IMR-90 (cell line): Measurements from ENCODE around the gene CUX1. TPM values are rescaled to one million over a fixed set of nuclear protein-coding genes. Genes with fewer than 3 reads are reported as not detected.
"Not testable (repeated sequence)": the region's sequence is repeated elsewhere in the genome, so short reads cannot be mapped to it uniquely, and the experiment has no call there.

Experiments used
- ATAC-seq: fragments of 200-7000 bp; cut with Tn5 transposase; 2 replicates; pipeline ENCODE4 v1.9.1; 2020; ENCODE audit warnings: low read depth, mild to moderate bottlenecking, moderate library complexity
- BruUV-seq: library from RNA; stranded (reverse); fragments of 400-500 nt; replicated peaks from 2 replicates; lab custom pipeline; 2021; lab: Mats Ljungman, UMichigan
- CTCF ChIA-PET: fragments of 300-600 bp; formaldehyde crosslinking; extraction: SDS; loops from one replicate; lab custom pipeline; 2021; ENCODE audit warnings: antibody characterized with exemption; lab: Yijun Ruan, JAX
- POLR2A ChIA-PET: fragments of 300-600 bp; sonication (Branson Sonifier 250); formaldehyde crosslinking; loops from one replicate; lab custom pipeline; 2022; ENCODE audit warnings: antibody characterized with exemption; ENCODE audit not compliant: unreplicated experiment; lab: Charles Lee
- DNase-seq: peaks from one replicate; pipeline ENCODE4 v3.0.0; 2013
- H2AFZ ChIP-seq: replicated peaks from 2 replicates; pipeline ENCODE3; 2013; ENCODE audit warnings: low read length, mild to moderate bottlenecking; ENCODE audit not compliant: poor library complexity
- H2AK5ac ChIP-seq: 2 replicates; pipeline ENCODE4 v1.6.1; 2013; ENCODE audit warnings: low read depth, low read length, inconsistent platforms
- H2AK9ac ChIP-seq: replicated peaks from 2 replicates; pipeline ENCODE3; 2013; ENCODE audit warnings: mild to moderate bottlenecking, low read depth, low read length, moderate library complexity; ENCODE audit not compliant: poor library complexity
- H2BK120ac ChIP-seq: 2 replicates; pipeline ENCODE4 v1.6.1; 2013; ENCODE audit warnings: low read depth, low read length, inconsistent platforms
- H2BK15ac ChIP-seq: 3 replicates; pipeline ENCODE4 v1.6.1; 2013; ENCODE audit warnings: low read depth, low read length, inconsistent platforms
- H2BK20ac ChIP-seq: 2 replicates; pipeline ENCODE4 v1.6.1; 2013; ENCODE audit warnings: low read depth, mild to moderate bottlenecking, inconsistent platforms, low read length, moderate library complexity
- H2BK5ac ChIP-seq: 2 replicates; pipeline ENCODE4 v1.6.1; 2013; ENCODE audit warnings: mild to moderate bottlenecking, low read depth, low read length, inconsistent platforms; ENCODE audit not compliant: poor library complexity, severe bottlenecking
- H3K14ac ChIP-seq: replicated peaks from 2 replicates; pipeline ENCODE4 v1.6.1; 2013; ENCODE audit warnings: low read depth, low read length, inconsistent platforms
- H3K18ac ChIP-seq: 2 replicates; pipeline ENCODE4 v1.6.1; 2013; ENCODE audit warnings: low read depth, low read length, control low read depth
- H3K23ac ChIP-seq: 2 replicates; pipeline ENCODE4 v1.6.1; 2013; ENCODE audit warnings: low read depth, low read length, inconsistent platforms
- H3K27ac ChIP-seq: 2 replicates; pipeline ENCODE4 v1.5.1; 2013; ENCODE audit warnings: mild to moderate bottlenecking, control low read depth, low read length; ENCODE audit not compliant: insufficient read depth
- H3K27me3 ChIP-seq: 2 replicates; pipeline ENCODE4 v1.6.1; 2013; ENCODE audit warnings: low read length; ENCODE audit not compliant: control insufficient read depth, insufficient read depth
- H3K36me3 ChIP-seq: 2 replicates; pipeline ENCODE4 v1.6.1; 2013; ENCODE audit warnings: low read length, mixed read lengths; ENCODE audit not compliant: control insufficient read depth, insufficient read depth
- H3K4ac ChIP-seq: 2 replicates; pipeline ENCODE4 v1.6.1; 2013; ENCODE audit warnings: low read depth, low read length, inconsistent platforms
- H3K4me1 ChIP-seq: 2 replicates; pipeline ENCODE4 v1.6.1; 2013; ENCODE audit warnings: low read length, mixed read lengths; ENCODE audit not compliant: control insufficient read depth, insufficient read depth
- H3K4me2 ChIP-seq: 2 replicates; pipeline ENCODE4 v1.6.1; 2013; ENCODE audit warnings: low read depth, mild to moderate bottlenecking, control low read depth, low read length, moderate library complexity
- H3K4me3 ChIP-seq: 2 replicates; pipeline ENCODE4 v1.5.1; 2013; ENCODE audit warnings: low read depth, mild to moderate bottlenecking, control low read depth, low read length, moderate library complexity; ENCODE audit not compliant: insufficient read depth
- H3K56ac ChIP-seq: 2 replicates; pipeline ENCODE4 v1.6.1; 2013; ENCODE audit warnings: low read length, inconsistent platforms; ENCODE audit not compliant: insufficient read depth; ENCODE audit errors: extremely low read depth
- H3K79me1 ChIP-seq, 2 experiments: 2 replicates each; pipeline ENCODE4 v1.6.1; 2013; ENCODE audit warnings: low read length in 2 of 2, inconsistent platforms in 1 of 2, low read depth in 1 of 2
- H3K9ac ChIP-seq: 2 replicates; pipeline ENCODE4 v1.6.1; 2013; ENCODE audit warnings: low read depth, low read length, control low read depth
- H3K9me1 ChIP-seq: 2 replicates; pipeline ENCODE4 v1.6.1; 2013; ENCODE audit warnings: low read length, inconsistent platforms; ENCODE audit not compliant: insufficient read depth
- H3K9me3 ChIP-seq: 2 replicates; pipeline ENCODE4 v1.6.1; 2013; ENCODE audit warnings: low read length; ENCODE audit not compliant: control insufficient read depth, insufficient read depth
- H4K20me1 ChIP-seq: 2 replicates; pipeline ENCODE4 v1.6.1; 2013; ENCODE audit warnings: low read length, inconsistent platforms; ENCODE audit not compliant: insufficient read depth
- H4K5ac ChIP-seq: 2 replicates; pipeline ENCODE4 v1.6.1; 2013; ENCODE audit warnings: mild to moderate bottlenecking, low read depth, low read length, control low read depth
- H4K8ac ChIP-seq, 2 experiments: 2 replicates each; pipeline ENCODE4 v1.6.1; 2013; ENCODE audit warnings: low read depth in 2 of 2, low read length in 2 of 2, control low read depth in 1 of 2, inconsistent platforms in 1 of 2
- H4K91ac ChIP-seq: 2 replicates; pipeline ENCODE4 v1.6.1; 2013; ENCODE audit warnings: low read depth, low read length, inconsistent platforms; ENCODE audit not compliant: insufficient read depth
- CEBPB ChIP-seq: IDR thresholded peaks from 2 replicates; pipeline ENCODE4 v1.6.1; 2012; ENCODE audit warnings: low read depth, low read length, improper control_type of control experiment
- CHD1 ChIP-seq: IDR thresholded peaks from 2 replicates; pipeline ENCODE4 v1.6.1; 2012; ENCODE audit warnings: low read depth, low read length, improper control_type of control experiment
- POLR2A ChIP-seq: IDR thresholded peaks from 2 replicates; pipeline ENCODE4 v1.6.1; 2012; ENCODE audit warnings: mild to moderate bottlenecking, low read depth, low read length
- RCOR1 ChIP-seq: IDR thresholded peaks from 2 replicates; pipeline ENCODE4 v1.6.1; 2012; ENCODE audit warnings: mild to moderate bottlenecking, low read length, improper control_type of control experiment; ENCODE audit not compliant: insufficient replicate concordance
- WGBS, 2 experiments: methylation state at CpG; one replicate each; pipeline versions ENCODE4 v1.1.5 to v1.1.7; 2013; ENCODE audit warnings: missing lambda C conversion rate in 2 of 2; ENCODE audit not compliant: insufficient read length in 1 of 2; ENCODE audit errors: extremely low coverage in 2 of 2; 5-methylcytosine and 5-hydroxymethylcytosine counted together
- dilution Hi-C: fragments of 300-500 bp; cut with HindIII; formaldehyde crosslinking; loops from one replicate; pipeline ENCODE4 v1.14.3; 2018; ENCODE audit warnings: low sequenced_read_pairs; ENCODE audit not compliant: unreplicated experiment
- in situ Hi-C: fragments of 300-500 bp; cut with MboI; formaldehyde crosslinking; loops from 3 replicates; pipeline ENCODE4 v1.14.3; 2019; ENCODE audit warnings: low sequenced_read_pairs, inconsistent platforms, mixed read lengths
- intact Hi-C: fragments of 100-400 bp; cut with micrococcal nuclease; formaldehyde crosslinking; loops from 2 replicates; pipeline ENCODE4 v1.10.0; 2022
- polyA plus RNA-seq, 3 experiments: library from polyadenylated mRNA; depleted of rRNA; stranded (reverse); fragments of >200 nt; gene quantifications; 2 replicates each; pipeline ENCODE4 v1.2.3, GENCODE V29; 2012; ENCODE audit warnings: low replicate concordance in 1 of 3
- total RNA-seq: library from RNA; depleted of rRNA; stranded (reverse); fragments of >200 nt; gene quantifications from 2 replicates; pipeline ENCODE4 v1.2.3, GENCODE V29; 2012
- TF ChIP-seq, protein P1 (sequence below): fragments of 150-350 bp; IDR thresholded peaks from 2 replicates; pipeline ENCODE4 v1.6.1; 2016; ENCODE audit warnings: low read depth, mild to moderate bottlenecking, low read length, moderate library complexity, borderline replicate concordance

CUX1 gene
- total and polyA plus RNA-seq, 2 of the 4 experiments (the other 2 are of a cell fraction) = 19.7 to 46.4 TPM

DNA sequence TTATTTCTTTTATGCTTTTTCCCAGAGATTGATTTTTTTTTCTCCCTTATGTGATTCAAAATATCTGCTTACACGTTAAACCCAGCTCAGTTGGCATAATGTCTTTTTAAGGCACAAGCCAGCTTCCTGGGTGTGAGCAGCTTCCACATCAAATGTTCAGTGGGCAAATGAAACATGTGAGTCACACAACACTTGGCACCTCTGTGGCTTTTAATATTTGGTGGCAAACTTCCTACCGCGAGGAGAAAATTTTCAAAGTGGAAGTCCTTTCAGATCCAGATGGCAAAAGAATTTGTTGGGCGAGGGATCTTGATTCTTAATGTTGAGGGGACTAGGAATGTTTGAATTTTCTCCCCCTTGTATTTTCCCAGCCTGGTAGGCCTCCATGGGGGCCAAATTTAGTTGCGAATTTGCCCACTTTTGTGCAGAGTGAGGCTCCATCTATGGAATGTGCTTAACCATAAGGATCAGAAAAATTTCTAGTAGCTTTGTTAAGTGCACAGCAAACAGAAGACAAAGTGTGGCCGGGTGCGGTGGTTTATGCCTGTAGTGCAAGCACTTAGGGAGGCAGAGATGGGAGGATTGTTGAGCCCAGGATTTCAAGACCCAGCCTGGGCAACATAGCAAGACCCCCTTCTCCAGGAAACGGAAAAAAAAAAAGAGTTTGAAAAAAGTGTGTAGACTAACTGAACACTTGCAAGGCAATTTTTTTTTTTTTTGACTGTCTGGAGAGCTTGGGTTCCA lies 31.0 kb downstream of the CUX1 start:
- Histone ChIP-seq H3K4me1 (peaks cover 2% of the 10 kb centered on the region; the same call in 1 of the 2 replicates), H3K36me3 (0 out of 2 replicates have a peak, but pooled peaks cover 3% of the 10 kb centered on the region), H2BK20ac (no peak overlapping the region), H3K23ac (no peak overlapping the region), H3K9ac (no peak overlapping the region), H3K4me2 (no peak overlapping the region), H2BK15ac (no peak overlapping the region), H3K4me3 (no peak overlapping the region), H4K20me1 (peaks cover 64% of the 10 kb centered on the region), H3K9me1 (no peaks in the 10 kb centered on the region), H3K27me3 (no peaks in the 10 kb centered on the region), H2BK120ac (no peak overlapping the region), H3K27ac (no peak overlapping the region), H3K4ac (no peak overlapping the region), H4K8ac (no peak overlapping the region), H2BK5ac (no peak overlapping the region), H4K5ac (no peak overlapping the region), H4K91ac (no peak overlapping the region), H2AFZ (no peak overlapping the region), H2AK5ac (no peak overlapping the region), H3K56ac (no peak overlapping the region), H3K79me1 (peaks cover 35 to 86% of the 10 kb centered on the region in 2 experiments), H2AK9ac (no peak overlapping the region), H3K18ac (no peak overlapping the region), H3K14ac (no peak overlapping the region), H3K9me3 (peaks cover 20% of the 10 kb centered on the region)
- BruUV-seq = no TSS peak
- no CpG with 5 or more reads among the region's 8 CpGs for WGBS, 2 experiments
- CTCF ChIA-PET = no interaction called here
- dilution Hi-C loops (no loop called here), intact Hi-C loops (no loop called here), in situ Hi-C loops (no loop called here)
- ATAC-seq (no peak), DNase-seq (no peak)
- POLR2A ChIA-PET = no interaction called here
- no peak for TF ChIP-seq RCOR1
- TF ChIP-seq CEBPB = no peak
- no peak for TF ChIP-seq CHD1
- TF ChIP-seq, protein P1, sequence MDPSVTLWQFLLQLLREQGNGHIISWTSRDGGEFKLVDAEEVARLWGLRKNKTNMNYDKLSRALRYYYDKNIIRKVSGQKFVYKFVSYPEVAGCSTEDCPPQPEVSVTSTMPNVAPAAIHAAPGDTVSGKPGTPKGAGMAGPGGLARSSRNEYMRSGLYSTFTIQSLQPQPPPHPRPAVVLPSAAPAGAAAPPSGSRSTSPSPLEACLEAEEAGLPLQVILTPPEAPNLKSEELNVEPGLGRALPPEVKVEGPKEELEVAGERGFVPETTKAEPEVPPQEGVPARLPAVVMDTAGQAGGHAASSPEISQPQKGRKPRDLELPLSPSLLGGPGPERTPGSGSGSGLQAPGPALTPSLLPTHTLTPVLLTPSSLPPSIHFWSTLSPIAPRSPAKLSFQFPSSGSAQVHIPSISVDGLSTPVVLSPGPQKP = no peak
- no peak for TF ChIP-seq POLR2A

DNA sequence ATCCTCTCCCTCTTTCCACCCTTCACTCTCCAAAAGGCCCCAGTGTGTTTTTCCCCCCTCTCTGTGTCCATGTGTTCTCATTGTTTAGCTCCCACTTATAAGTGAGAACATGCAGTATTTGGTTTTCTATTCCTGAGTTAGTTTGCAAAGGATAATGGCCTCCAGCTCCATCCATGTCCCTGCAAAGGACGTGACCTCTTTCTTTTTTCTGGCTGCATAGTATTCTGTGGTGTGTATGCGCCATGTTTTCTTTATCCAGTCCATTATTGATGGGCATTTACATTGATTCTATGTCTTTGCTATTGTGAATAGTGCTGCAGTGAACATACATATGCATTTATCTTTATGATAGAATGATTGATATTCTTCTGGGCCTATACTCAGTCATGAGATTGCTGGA lies 31.9 kb downstream of the CUX1 start:
- H3K18ac ChIP-seq, H3K27ac ChIP-seq, H3K4ac ChIP-seq, H3K4me3 ChIP-seq, H2BK15ac ChIP-seq, H3K4me2 ChIP-seq, H4K91ac ChIP-seq, dilution Hi-C loops, H3K4me1 ChIP-seq, H3K9ac ChIP-seq, H3K27me3 ChIP-seq, H2AK5ac ChIP-seq, POLR2A ChIA-PET, in situ Hi-C loops, H3K36me3 ChIP-seq, H2AK9ac ChIP-seq, H2BK5ac ChIP-seq, H4K5ac ChIP-seq, CTCF ChIA-PET, BruUV-seq, H2AFZ ChIP-seq, H3K56ac ChIP-seq, H3K14ac ChIP-seq, DNase-seq, H2BK20ac ChIP-seq, H4K8ac ChIP-seq, ATAC-seq, H3K23ac ChIP-seq, H3K9me1 ChIP-seq, H2BK120ac ChIP-seq, intact Hi-C loops: not testable (repeated sequence)
- Histone ChIP-seq H3K9me3 (peaks cover 20% of the 10 kb centered on the region), H3K79me1 (peaks cover 36 to 88% of the 10 kb centered on the region in 2 experiments), H4K20me1 (peaks cover 68% of the 10 kb centered on the region)
- WGBS, 2 experiments = no CpG with 5 or more reads among the region's 2 CpGs
